ENCODE data around the gene CYP20A1. TPM values are rescaled to one million over a fixed set of nuclear protein-coding genes. Genes with fewer than 3 reads are reported as not detected.

The CYP20A1 gene
- total RNA-seq, 1 experiment from 2014 or later: 14.5 TPM

GRCh38 chr2:203347375-203347774, 108.6 kb downstream of the CYP20A1 start:
- no peaks in the 10 kb centered on the region for H3K9me3 Mint-ChIP-seq (ENCODE audit: unreplicated experiment)
- DNase-seq (ENCODE audit: unreplicated experiment): no peak
- H3K4me1 Mint-ChIP-seq (ENCODE audit: insufficient read depth, unreplicated experiment): no peaks in the 10 kb centered on the region
- H3K4me3 Mint-ChIP-seq (ENCODE audit: unreplicated experiment): no peak overlapping the region
- CTCF ChIA-PET: no interaction called here
- no peaks in the 10 kb centered on the region for H3K27me3 Mint-ChIP-seq (ENCODE audit: insufficient read depth, unreplicated experiment)
- BruUV-seq (replicated peaks): no TSS peak
- TF ChIP-seq CTCF (IDR thresholded peaks at IDR 0.05; ENCODE audit: unreplicated experiment): no peak
- H3K36me3 Mint-ChIP-seq (ENCODE audit: insufficient read depth, unreplicated experiment): peaks cover 17% of the 10 kb centered on the region
- POLR2A ChIA-PET: no interaction called here
- no peak overlapping the region for H3K27ac Mint-ChIP-seq (ENCODE audit: low read depth, unreplicated experiment)
- intact Hi-C loops (cut with micrococcal nuclease): no loop called here

- intact Hi-C loops (cut with micrococcal nuclease): no loop called here
- H3K27ac Mint-ChIP-seq (ENCODE audit: low read depth, unreplicated experiment): peak overlapping the region; percentile 59
- H3K4me3 Mint-ChIP-seq (ENCODE audit: unreplicated experiment): no peak overlapping the region
- ChIA-PET CTCF (no interaction called here), POLR2A (no interaction called here)
- no TSS peak for BruUV-seq (replicated peaks)
- DNase-seq (ENCODE audit: unreplicated experiment): no peak
- peaks cover 8% of the 10 kb centered on the region for H3K36me3 Mint-ChIP-seq (ENCODE audit: insufficient read depth, unreplicated experiment)
- H3K27me3 Mint-ChIP-seq (ENCODE audit: insufficient read depth, unreplicated experiment): no peaks in the 10 kb centered on the region
- no peaks in the 10 kb centered on the region for H3K4me1 Mint-ChIP-seq (ENCODE audit: insufficient read depth, unreplicated experiment)
- H3K9me3 Mint-ChIP-seq (ENCODE audit: unreplicated experiment): no peaks in the 10 kb centered on the region
- no peak for TF ChIP-seq CTCF (IDR thresholded peaks at IDR 0.05; ENCODE audit: unreplicated experiment)
Measured at GRCh38 chr2:203352604-203353255, 113.9 kb downstream of the CYP20A1 start.

- Mint-ChIP-seq H3K4me3 (ENCODE audit: unreplicated experiment) (no peak overlapping the region), H3K27me3 (ENCODE audit: insufficient read depth, unreplicated experiment) (no peaks in the 10 kb centered on the region), H3K9me3 (ENCODE audit: unreplicated experiment) (no peaks in the 10 kb centered on the region), H3K36me3 (ENCODE audit: insufficient read depth, unreplicated experiment) (peaks cover 13% of the 10 kb centered on the region), H3K27ac (ENCODE audit: low read depth, unreplicated experiment) (no peak overlapping the region), H3K4me1 (ENCODE audit: insufficient read depth, unreplicated experiment) (no peaks in the 10 kb centered on the region)
- DNase-seq (ENCODE audit: unreplicated experiment): no peak
- intact Hi-C loops (cut with micrococcal nuclease): no loop called here
- POLR2A ChIA-PET: interaction anchor here (0.8 kb wide), 1 partner anchor 12 kb away, joined by 3 read pairs; no protein-coding TSS in a partner anchor
- TF ChIP-seq CTCF (IDR thresholded peaks at IDR 0.05; ENCODE audit: unreplicated experiment): no peak
- BruUV-seq (replicated peaks): no TSS peak
- CTCF ChIA-PET: interaction anchor here (0.6 to 0.7 kb wide), 2 partner anchors 154 to 160 kb away, joined by 3 to 4 read pairs; no protein-coding TSS in a partner anchor
Measured at GRCh38 chr2:203354966-203355365, 116.1 kb downstream of the CYP20A1 start.

Other genes starting within 250 kb of the CYP20A1 start
- gene NBEAL1, start 224.1 kb upstream of the CYP20A1 start, total RNA-seq (2022): 18.8 and 20.4 TPM in 2 replicates
- 57.3 and 65.6 TPM in 2 replicates for gene ABI2, start 89.4 kb downstream of the CYP20A1 start, total RNA-seq (2022)

Measured in MCF 10A (cell line).